CD4-positive, alpha-beta memory T cell (primary cell): Measurements from ENCODE around the gene STAC2. TPM values are rescaled to one million over a fixed set of nuclear protein-coding genes. Genes with fewer than 3 reads are reported as not detected.
A peak's percentile ranks its signal among the peaks of the same experiment; 100 is the strongest.

ENCODE experiments used
- CTCF ChIA-PET: fragments of 350-600 bp; sonication (Branson Sonifier 250); formaldehyde crosslinking; loops from one replicate; lab custom pipeline; 2021; ENCODE audit warnings: inconsistent platforms; ENCODE audit not compliant: partially characterized antibody; lab: Charles Lee
- POLR2A ChIA-PET: fragments of 350-600 bp; sonication (Branson Sonifier 250); formaldehyde crosslinking; loops from one replicate; lab custom pipeline; 2021; ENCODE audit not compliant: partially characterized antibody; lab: Charles Lee
- DNase-seq, 5 donors: peaks; one replicate each; pipeline versions ENCODE4 v3.0.0 to v3.0.0-alpha.2; 2020 to 2022; ENCODE audit warnings: mixed read lengths in 1 of 5
- H3K27ac ChIP-seq: one replicate; pipeline ENCODE4 v1.7.0; 2013; ENCODE audit warnings: low read depth, low read length
- H3K27me3 ChIP-seq: 2 replicates; pipeline ENCODE4 v1.7.0; 2013; ENCODE audit warnings: mild to moderate bottlenecking, low read length, moderate library complexity; ENCODE audit not compliant: insufficient read depth
- H3K36me3 ChIP-seq: 2 replicates; pipeline ENCODE4 v1.7.0; 2013; ENCODE audit warnings: mild to moderate bottlenecking, low read length, moderate library complexity; ENCODE audit not compliant: insufficient read depth
- H3K4me1 ChIP-seq: 2 replicates; pipeline ENCODE4 v1.7.0; 2013; ENCODE audit warnings: mild to moderate bottlenecking, low read length, moderate library complexity; ENCODE audit not compliant: insufficient read depth
- H3K4me3 ChIP-seq, 2 donors: one replicate each; pipeline ENCODE4 v1.7.0; 2013; ENCODE audit warnings: low read length in 2 of 2, mild to moderate bottlenecking in 1 of 2
- H3K9me3 ChIP-seq, 2 donors: one replicate each; pipeline ENCODE4 v1.7.0; 2013; ENCODE audit warnings: low read length in 2 of 2, control low read depth in 1 of 2; ENCODE audit not compliant: control insufficient read depth in 1 of 2
- H3K27ac Mint-ChIP-seq, 7 donors: one replicate each; pipeline ENCODE4 v1.8.0; 2020 to 2021; ENCODE audit warnings: mixed read lengths in 7 of 7, mild to moderate bottlenecking in 6 of 7, inconsistent platforms in 3 of 7, moderate library complexity in 3 of 7
- H3K27me3 Mint-ChIP-seq, 2 donors: one replicate each; pipeline ENCODE4 v1.8.0; 2020 to 2021; ENCODE audit warnings: mixed read lengths in 2 of 2
- H3K36me3 Mint-ChIP-seq, 2 donors: one replicate each; pipeline ENCODE4 v1.8.0; 2020 to 2021; ENCODE audit warnings: mixed read lengths in 2 of 2, inconsistent platforms in 1 of 2, mild to moderate bottlenecking in 1 of 2
- H3K4me1 Mint-ChIP-seq, 4 donors: one replicate each; pipeline ENCODE4 v1.8.0; 2020 to 2021; ENCODE audit warnings: mixed read lengths in 4 of 4, mild to moderate bottlenecking in 1 of 4
- H3K4me3 Mint-ChIP-seq, 8 donors: one replicate each; pipeline ENCODE4 v1.8.0; 2020 to 2021; ENCODE audit warnings: mixed read lengths in 8 of 8, mild to moderate bottlenecking in 7 of 8, moderate library complexity in 6 of 8, inconsistent platforms in 3 of 8
- H3K9me3 Mint-ChIP-seq, 8 donors: one replicate each; pipeline ENCODE4 v1.8.0; 2020 to 2021; ENCODE audit warnings: mixed read lengths in 8 of 8, mild to moderate bottlenecking in 5 of 8, inconsistent platforms in 3 of 8, moderate library complexity in 1 of 8
- intact Hi-C: fragments of 100-400 bp; cut with micrococcal nuclease; formaldehyde crosslinking; loops from one replicate; pipeline ENCODE4 v1.15.1; 2023
- polyA plus RNA-seq, 2 donors: library from polyadenylated mRNA; unstranded; fragments of 300-500 nt; fragmentation: Illumina TruSeq; gene quantifications; one replicate each; pipeline ENCODE4 v1.2.3, GENCODE V29; 2021
- total RNA-seq, 2 experiments: library from RNA; stranded (reverse); gene quantifications; one replicate each; pipeline ENCODE4 v1.2.3, GENCODE V29; 2021

Gene STAC2
- total and polyA plus RNA-seq, 4 experiments from 2014 or later = not detected

GRCh38 chr17:39174920-39175694 is 50.6 kb downstream of the STAC2 start:
- Histone ChIP-seq H3K27me3 (no peaks in the 10 kb centered on the region), H3K36me3 (no peaks in the 10 kb centered on the region), H3K9me3 (no peaks in the 10 kb centered on the region), H3K27ac (no peak overlapping the region), H3K4me1 (no peaks in the 10 kb centered on the region), H3K4me3 (no peak overlapping the region)
- Mint-ChIP-seq H3K4me1 (peaks cover 5 to 24% (median 10%) of the 10 kb centered on the region in 4 donors), H3K4me3 (no peak overlapping the region), H3K27me3 (no peaks in the 10 kb centered on the region), H3K27ac (peak overlapping the region in 6 of 7 donors; percentile 23 to 84 (median 67)), H3K36me3 (peaks cover 13 to 31% of the 10 kb centered on the region in 2 donors), H3K9me3 (no peaks in the 10 kb centered on the region)
- ChIA-PET POLR2A (interaction anchor here (0.5 to 2.1 kb wide), 6 partner anchors 9 to 192 kb away, joined by 3 to 17 read pairs (median 6); partner anchors contain the start of gene ARL5C), CTCF (interaction anchor here (0.6 to 6.9 kb wide), 27 partner anchors 8 to 354 kb away, joined by 3 to 153 read pairs (median 4); partner anchors contain the start of genes ARL5C, LASP1NB, PLXDC1 and RPL19)
- intact Hi-C loops = loop anchor here (1.0 kb wide), 2 partner anchors 106 to 192 kb away; no protein-coding TSS in a partner anchor
- peak; percentile 68 to 73 (median 72) for DNase-seq

- intact Hi-C loops = no loop called here
- peak overlapping the region in 2 of 7 donors; percentile 5 to 56 for H3K27ac Mint-ChIP-seq
- H3K9me3 Mint-ChIP-seq = no peaks in the 10 kb centered on the region
Measured at GRCh38 chr17:39173526-39174274, 52.0 kb downstream of the STAC2 start.

DNA sequence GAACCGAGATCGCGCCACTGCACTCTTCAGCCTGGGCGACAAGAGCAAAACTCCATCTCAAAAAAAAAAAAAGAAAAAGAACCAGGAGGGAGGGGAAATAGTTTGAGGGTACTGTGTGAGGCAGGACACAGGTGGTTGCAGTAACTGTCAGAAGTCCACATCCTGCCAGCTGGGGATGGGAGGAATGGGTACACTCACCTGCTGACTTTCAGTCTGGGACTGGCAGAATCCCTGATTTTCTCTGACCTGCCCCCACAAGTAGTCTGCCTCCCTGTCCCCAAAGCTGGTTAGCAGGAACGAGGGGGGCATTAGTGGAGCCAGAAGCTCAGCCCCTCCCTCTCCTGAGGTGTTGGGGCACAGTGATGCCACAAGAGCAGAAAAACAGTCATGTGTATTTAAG is 52.7 kb downstream of the STAC2 start:
- H3K36me3 Mint-ChIP-seq = peaks cover 13 to 23% of the 10 kb centered on the region in 2 donors
- POLR2A ChIA-PET = interaction anchor here (0.7 to 0.9 kb wide), 2 partner anchors 8 to 10 kb away, joined by 3 to 4 read pairs; no protein-coding TSS in a partner anchor

More at GRCh38 chr17:39173526-39174274, 52.0 kb downstream of the STAC2 start:
- ChIA-PET CTCF (interaction anchor here (1.0 to 6.9 kb wide), 13 partner anchors 10 to 286 kb away, joined by 3 to 153 read pairs (median 13); partner anchors contain the start of genes ARL5C, LASP1NB, PLXDC1 and RPL19), POLR2A (interaction anchor here (0.7 to 2.1 kb wide), 5 partner anchors 9 to 191 kb away, joined by 3 to 17 read pairs (median 4); no protein-coding TSS in a partner anchor)
- H3K4me3 Mint-ChIP-seq = no peak overlapping the region
- peaks cover 13 to 29% of the 10 kb centered on the region in 2 donors for H3K36me3 Mint-ChIP-seq
- DNase-seq = no peak
- no peaks in the 10 kb centered on the region for H3K27me3 ChIP-seq
- peaks cover 0 to 4% of the 10 kb centered on the region in 2 donors for H3K27me3 Mint-ChIP-seq
- no peaks in the 10 kb centered on the region for H3K9me3 ChIP-seq
- no peaks in the 10 kb centered on the region for H3K4me1 ChIP-seq
- H3K36me3 ChIP-seq = no peaks in the 10 kb centered on the region
- H3K4me3 ChIP-seq = no peak overlapping the region
- peaks cover 5 to 24% (median 10%) of the 10 kb centered on the region in 4 donors for H3K4me1 Mint-ChIP-seq
- no peak overlapping the region for H3K27ac ChIP-seq

DNA sequence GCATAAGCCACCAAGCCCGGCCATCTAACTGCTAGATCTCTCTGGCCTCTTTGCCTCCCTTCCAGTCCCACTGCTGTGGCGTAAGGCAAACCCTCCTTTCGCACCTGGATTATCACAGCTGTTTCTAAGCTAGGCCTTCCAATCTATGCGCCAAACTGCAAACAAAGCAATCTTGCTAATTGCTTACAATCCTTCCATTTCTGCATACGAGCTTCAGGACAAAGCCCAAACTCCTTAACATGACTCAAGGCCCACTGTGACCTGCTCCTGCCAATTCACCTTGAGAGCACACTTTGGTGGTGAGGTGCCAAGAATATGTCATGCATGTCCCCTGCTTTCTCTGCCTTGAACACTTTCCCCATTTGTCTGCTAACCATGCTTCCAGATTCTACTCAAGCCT is 53.8 kb downstream of the STAC2 start:
- H3K27me3 Mint-ChIP-seq = peaks cover 7 to 10% of the 10 kb centered on the region in 2 donors
- CTCF ChIA-PET = interaction anchor here (1.1 to 2.9 kb wide), 3 partner anchors 8 to 189 kb away, joined by 3 to 19 read pairs (median 3); no protein-coding TSS in a partner anchor
- peaks cover 5 to 14% of the 10 kb centered on the region in 2 donors for H3K36me3 Mint-ChIP-seq
- H3K4me1 Mint-ChIP-seq = peaks cover 10 to 31% (median 16%) of the 10 kb centered on the region in 4 donors
- no peak for DNase-seq
- Histone ChIP-seq H3K9me3 (no peaks in the 10 kb centered on the region), H3K27ac (no peak overlapping the region), H3K4me1 (peaks cover 6% of the 10 kb centered on the region), H3K36me3 (no peaks in the 10 kb centered on the region), H3K27me3 (no peaks in the 10 kb centered on the region), H3K4me3 (no peak overlapping the region)
- H3K4me3 Mint-ChIP-seq = no peak overlapping the region
- peak overlapping the region in 1 of 7 donors; percentile 56 for H3K27ac Mint-ChIP-seq
- intact Hi-C loops = no loop called here
- peaks cover 0 to 2% (median 0%) of the 10 kb centered on the region in 8 donors for H3K9me3 Mint-ChIP-seq
- POLR2A ChIA-PET = interaction anchor here (0.6 to 1.1 kb wide), 2 partner anchors 28 to 101 kb away, joined by 3 to 4 read pairs; partner anchors contain the start of gene RPL19

More for the DNA sequence above, 52.7 kb downstream of the STAC2 start:
- no peak for DNase-seq
- no peaks in the 10 kb centered on the region for H3K4me1 ChIP-seq
- H3K36me3 ChIP-seq = no peaks in the 10 kb centered on the region
- peaks cover 0 to 2% (median 0%) of the 10 kb centered on the region in 8 donors for H3K9me3 Mint-ChIP-seq
- H3K9me3 ChIP-seq = no peaks in the 10 kb centered on the region
- peaks cover 4 to 5% of the 10 kb centered on the region in 2 donors for H3K27me3 Mint-ChIP-seq
- no peaks in the 10 kb centered on the region for H3K27me3 ChIP-seq
- H3K4me1 Mint-ChIP-seq = peaks cover 5 to 24% (median 10%) of the 10 kb centered on the region in 4 donors
- no peak overlapping the region for H3K27ac ChIP-seq
- no peak overlapping the region for H3K4me3 Mint-ChIP-seq
- no peak overlapping the region for H3K4me3 ChIP-seq
- CTCF ChIA-PET = interaction anchor here (2.8 to 6.9 kb wide), 6 partner anchors 9 to 249 kb away, joined by 14 to 153 read pairs (median 26); partner anchors contain the start of genes ARL5C, LASP1NB and PLXDC1
- peak overlapping the region in 2 of 7 donors; percentile 5 to 56 for H3K27ac Mint-ChIP-seq
- intact Hi-C loops = no loop called here

- intact Hi-C loops = no loop called here
- H3K27ac ChIP-seq = no peak overlapping the region
- Mint-ChIP-seq H3K4me1 (peaks cover 10 to 34% (median 21%) of the 10 kb centered on the region in 4 donors), H3K9me3 (peaks cover 0 to 2% (median 0%) of the 10 kb centered on the region in 8 donors), H3K27me3 (peaks cover 9 to 13% of the 10 kb centered on the region in 2 donors), H3K36me3 (peaks cover 0 to 3% of the 10 kb centered on the region in 2 donors), H3K27ac (no peak overlapping the region), H3K4me3 (no peak overlapping the region)
- POLR2A ChIA-PET = no interaction called here
- H3K9me3 ChIP-seq = no peaks in the 10 kb centered on the region
- no peak for DNase-seq
- H3K36me3 ChIP-seq = no peaks in the 10 kb centered on the region
- CTCF ChIA-PET = interaction anchor here (0.6 to 2.9 kb wide), 7 partner anchors 8 to 188 kb away, joined by 3 to 19 read pairs (median 3); no protein-coding TSS in a partner anchor
- H3K4me3 ChIP-seq = no peak overlapping the region
- H3K4me1 ChIP-seq = peaks cover 9% of the 10 kb centered on the region
- H3K27me3 ChIP-seq = no peaks in the 10 kb centered on the region
Measured at GRCh38 chr17:39170558-39170957, 55.2 kb downstream of the STAC2 start.

DNA sequence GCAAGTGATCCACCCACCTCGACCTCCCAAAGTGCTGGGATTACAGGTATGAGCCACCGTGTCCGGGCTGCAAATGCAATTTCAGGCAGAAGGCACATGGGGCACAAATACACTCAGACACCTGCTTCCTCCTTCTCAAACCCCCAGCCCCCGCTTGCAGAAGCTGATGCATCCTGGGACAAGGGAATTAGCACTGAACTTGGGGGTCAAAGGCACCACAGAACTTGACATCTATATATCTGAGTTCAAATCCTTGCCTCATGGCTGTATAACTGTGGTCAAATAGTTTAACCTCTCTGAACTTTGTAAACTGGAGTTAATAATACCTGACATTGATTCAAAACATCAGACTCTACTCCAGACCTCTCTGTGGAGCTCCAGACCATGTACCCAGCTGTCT is 55.6 kb downstream of the STAC2 start:
- no peaks in the 10 kb centered on the region for H3K27me3 ChIP-seq
- no peak overlapping the region for H3K27ac ChIP-seq
- peaks cover 0 to 2% (median 0%) of the 10 kb centered on the region in 8 donors for H3K9me3 Mint-ChIP-seq
- peaks cover 9 to 13% of the 10 kb centered on the region in 2 donors for H3K27me3 Mint-ChIP-seq
- no peak overlapping the region for H3K4me3 ChIP-seq
- ChIA-PET CTCF (interaction anchor here (0.6 to 3.0 kb wide), 7 partner anchors 8 to 187 kb away, joined by 3 to 22 read pairs (median 3); no protein-coding TSS in a partner anchor), POLR2A (no interaction called here)
- H3K4me1 Mint-ChIP-seq = peaks cover 10 to 33% (median 22%) of the 10 kb centered on the region in 4 donors
- peaks cover 0 to 2% of the 10 kb centered on the region in 2 donors for H3K36me3 Mint-ChIP-seq
- DNase-seq = no peak
- peaks cover 14% of the 10 kb centered on the region for H3K4me1 ChIP-seq
- no peak overlapping the region for H3K27ac Mint-ChIP-seq
- no peaks in the 10 kb centered on the region for H3K9me3 ChIP-seq
- no peak overlapping the region for H3K4me3 Mint-ChIP-seq
- intact Hi-C loops = no loop called here
- no peaks in the 10 kb centered on the region for H3K36me3 ChIP-seq
